Osteocyte (in vitro differentiated cells): Measurements from ENCODE around the gene ZBTB1. TPM values are rescaled to one million over a fixed set of nuclear protein-coding genes. Genes with fewer than 3 reads are reported as not detected.
"Not testable (repeated sequence)": the region's sequence is repeated elsewhere in the genome, so short reads cannot be mapped to it uniquely, and the experiment has no call there.

Experiments
- DNase-seq: peaks from one replicate; pipeline ENCODE4 v3.0.0; 2021; ENCODE audit warnings: mixed read lengths; ENCODE audit not compliant: unreplicated experiment; ENCODE audit errors: extremely low spot score
- H3K27ac Mint-ChIP-seq: one replicate; pipeline ENCODE4 v1.8.0; 2021; ENCODE audit warnings: mild to moderate bottlenecking, mixed read lengths; ENCODE audit not compliant: unreplicated experiment
- H3K27me3 Mint-ChIP-seq: one replicate; pipeline ENCODE4 v1.8.0; 2021; ENCODE audit warnings: mixed read lengths; ENCODE audit not compliant: unreplicated experiment
- H3K36me3 Mint-ChIP-seq: one replicate; pipeline ENCODE4 v1.8.0; 2021; ENCODE audit warnings: mixed read lengths; ENCODE audit not compliant: unreplicated experiment
- H3K4me1 Mint-ChIP-seq: one replicate; pipeline ENCODE4 v1.8.0; 2021; ENCODE audit warnings: mixed read lengths; ENCODE audit not compliant: unreplicated experiment
- H3K4me3 Mint-ChIP-seq: one replicate; pipeline ENCODE4 v1.8.0; 2021; ENCODE audit warnings: mild to moderate bottlenecking, moderate library complexity, mixed read lengths; ENCODE audit not compliant: unreplicated experiment
- H3K9me3 Mint-ChIP-seq: one replicate; pipeline ENCODE4 v1.8.0; 2021; ENCODE audit warnings: mixed read lengths; ENCODE audit not compliant: unreplicated experiment
- CTCF ChIP-seq: fragments of 200-600 bp; sonication (generic); IDR thresholded peaks from 2 replicates; pipeline ENCODE4 v1.5.0; 2021; ENCODE audit warnings: antibody characterized with exemption, mild to moderate bottlenecking, moderate library complexity
- total RNA-seq: library from RNA; stranded (reverse); gene quantifications from 2 replicates; pipeline ENCODE4 v1.2.1, GENCODE V29; 2021

Gene ZBTB1
- total RNA-seq, 1 donor from 2014 or later: 67.0 TPM

DNA sequence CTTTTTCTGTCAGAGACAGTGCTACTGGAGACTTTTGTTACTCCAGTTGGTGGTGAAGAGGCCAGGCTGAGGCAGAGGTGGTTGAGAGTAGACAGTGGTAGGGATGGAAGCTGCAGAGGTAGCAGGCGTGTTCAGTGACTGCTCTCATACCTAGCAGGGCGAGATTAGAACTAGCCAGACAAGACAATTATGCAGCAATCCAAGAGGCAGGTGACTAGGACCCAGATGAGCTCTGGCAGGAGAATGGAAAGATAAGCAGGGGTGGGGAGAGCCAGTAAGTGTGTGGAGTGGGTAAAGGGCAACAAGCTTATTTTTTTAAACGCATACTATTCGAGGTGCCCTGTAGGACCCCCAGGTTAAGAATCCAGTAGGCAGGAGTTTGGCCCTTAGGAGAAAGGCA is 50.0 kb downstream of the ZBTB1 start:
- no peak for TF ChIP-seq CTCF
- DNase-seq: no peak
- Mint-ChIP-seq H3K9me3 (no peaks in the 10 kb centered on the region), H3K4me1 (peaks cover 8% of the 10 kb centered on the region), H3K27ac (no peak overlapping the region), H3K4me3 (no peak overlapping the region), H3K27me3 (peaks cover 12% of the 10 kb centered on the region), H3K36me3 (no peaks in the 10 kb centered on the region)

DNA sequence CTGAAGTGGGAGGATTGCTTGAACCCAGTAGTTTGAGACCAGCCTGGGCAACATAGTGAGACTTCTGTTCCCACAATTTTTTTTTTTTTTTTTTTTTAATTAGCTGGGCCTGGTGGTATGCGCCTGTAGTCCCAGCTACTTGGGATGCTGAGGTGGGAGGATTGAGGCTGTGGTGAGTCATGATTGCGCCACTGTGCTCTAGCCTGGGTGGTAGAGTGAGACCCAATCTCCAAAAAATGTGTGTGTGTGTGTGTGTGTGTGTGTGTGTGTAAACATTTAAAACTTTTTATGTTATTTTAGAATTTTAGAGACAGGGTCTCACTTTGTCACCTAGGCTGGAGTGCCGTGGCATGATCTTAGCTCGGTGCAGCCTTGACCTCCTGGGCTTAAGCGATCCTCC is 52.0 kb downstream of the ZBTB1 start:
- Mint-ChIP-seq H3K27ac (no peak overlapping the region), H3K9me3 (no peaks in the 10 kb centered on the region), H3K4me3 (no peak overlapping the region), H3K27me3 (peaks cover 4% of the 10 kb centered on the region), H3K4me1 (no peaks in the 10 kb centered on the region), H3K36me3 (no peaks in the 10 kb centered on the region)
- DNase-seq: no peak
- no peak for TF ChIP-seq CTCF

GRCh38 chr14:64558216-64558615 is 53.6 kb downstream of the ZBTB1 start:
- not testable (repeated sequence) for H3K27me3 Mint-ChIP-seq, H3K4me1 Mint-ChIP-seq, H3K36me3 Mint-ChIP-seq, H3K9me3 Mint-ChIP-seq, H3K27ac Mint-ChIP-seq, H3K4me3 Mint-ChIP-seq, DNase-seq

GRCh38 chr14:64561631-64562030 is 57.1 kb downstream of the ZBTB1 start:
- H3K27me3 Mint-ChIP-seq: no peaks in the 10 kb centered on the region
- H3K27ac Mint-ChIP-seq: no peak overlapping the region
- H3K36me3 Mint-ChIP-seq: no peaks in the 10 kb centered on the region
- TF ChIP-seq CTCF: no peak
- no peaks in the 10 kb centered on the region for H3K9me3 Mint-ChIP-seq
- H3K4me3 Mint-ChIP-seq: no peak overlapping the region
- peaks cover 15% of the 10 kb centered on the region for H3K4me1 Mint-ChIP-seq
- peak; percentile 27 for DNase-seq

- DNase-seq: no peak
- peaks cover 23% of the 10 kb centered on the region for H3K4me1 Mint-ChIP-seq
- no peaks in the 10 kb centered on the region for H3K36me3 Mint-ChIP-seq
- H3K27me3 Mint-ChIP-seq: no peaks in the 10 kb centered on the region
- H3K4me3 Mint-ChIP-seq: no peak overlapping the region
- no peak for TF ChIP-seq CTCF
- H3K27ac Mint-ChIP-seq: no peak overlapping the region
- no peaks in the 10 kb centered on the region for H3K9me3 Mint-ChIP-seq
Measured at GRCh38 chr14:64562436-64562835, 57.9 kb downstream of the ZBTB1 start.

DNA sequence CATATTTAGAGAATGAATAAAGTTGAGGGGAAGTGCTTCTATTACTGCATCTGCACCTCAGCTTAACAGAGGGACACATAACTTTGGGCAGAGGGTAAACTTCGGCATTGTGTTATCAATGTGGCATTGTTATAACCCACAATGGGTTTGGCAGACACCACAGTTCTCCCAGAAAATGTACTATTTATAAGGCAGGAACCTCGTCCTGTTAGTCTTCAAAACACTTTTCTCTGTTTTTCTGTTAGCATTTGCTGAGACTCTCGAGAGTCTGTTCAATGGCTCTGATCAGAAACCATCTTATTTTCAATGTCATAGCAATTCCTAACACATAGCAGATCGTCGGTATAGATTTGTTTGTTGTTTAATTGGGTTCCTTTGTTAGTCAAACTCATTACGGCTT is 59.1 kb downstream of the ZBTB1 start:
- peaks cover 33% of the 10 kb centered on the region for H3K4me1 Mint-ChIP-seq
- no peak for DNase-seq
- no peaks in the 10 kb centered on the region for H3K9me3 Mint-ChIP-seq
- H3K36me3 Mint-ChIP-seq: no peaks in the 10 kb centered on the region
- no peak for TF ChIP-seq CTCF
- no peak overlapping the region for H3K27ac Mint-ChIP-seq
- H3K4me3 Mint-ChIP-seq: no peak overlapping the region
- H3K27me3 Mint-ChIP-seq: no peaks in the 10 kb centered on the region
